ENCODE results near the gene WDR43. TPM values are rescaled to one million over a fixed set of nuclear protein-coding genes. Genes with fewer than 3 reads are reported as not detected.
"Not testable (repeated sequence)": the region's sequence is repeated elsewhere in the genome, so short reads cannot be mapped to it uniquely, and the experiment has no call there.

Gene WDR43
- total RNA-seq, 1 donor from 2014 or later, result 66.9 TPM

- Mint-ChIP-seq H3K27me3 (peaks cover 1% of the 10 kb centered on the region), H3K27ac (peak overlapping the region; percentile 86), H3K36me3 (no peaks in the 10 kb centered on the region), H3K4me3 (no peak overlapping the region), H3K4me1 (ENCODE audit: unreplicated experiment) (peaks cover 11% of the 10 kb centered on the region), H3K9me3 (no peaks in the 10 kb centered on the region)
- TF ChIP-seq, protein P1, sequence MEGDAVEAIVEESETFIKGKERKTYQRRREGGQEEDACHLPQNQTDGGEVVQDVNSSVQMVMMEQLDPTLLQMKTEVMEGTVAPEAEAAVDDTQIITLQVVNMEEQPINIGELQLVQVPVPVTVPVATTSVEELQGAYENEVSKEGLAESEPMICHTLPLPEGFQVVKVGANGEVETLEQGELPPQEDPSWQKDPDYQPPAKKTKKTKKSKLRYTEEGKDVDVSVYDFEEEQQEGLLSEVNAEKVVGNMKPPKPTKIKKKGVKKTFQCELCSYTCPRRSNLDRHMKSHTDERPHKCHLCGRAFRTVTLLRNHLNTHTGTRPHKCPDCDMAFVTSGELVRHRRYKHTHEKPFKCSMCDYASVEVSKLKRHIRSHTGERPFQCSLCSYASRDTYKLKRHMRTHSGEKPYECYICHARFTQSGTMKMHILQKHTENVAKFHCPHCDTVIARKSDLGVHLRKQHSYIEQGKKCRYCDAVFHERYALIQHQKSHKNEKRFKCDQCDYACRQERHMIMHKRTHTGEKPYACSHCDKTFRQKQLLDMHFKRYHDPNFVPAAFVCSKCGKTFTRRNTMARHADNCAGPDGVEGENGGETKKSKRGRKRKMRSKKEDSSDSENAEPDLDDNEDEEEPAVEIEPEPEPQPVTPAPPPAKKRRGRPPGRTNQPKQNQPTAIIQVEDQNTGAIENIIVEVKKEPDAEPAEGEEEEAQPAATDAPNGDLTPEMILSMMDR (conservative IDR thresholded peaks at IDR 0.05), result no peak
- no peak for DNase-seq (ENCODE audit: extremely low spot score, unreplicated experiment)
Observed at GRCh38 chr2:28976584-28976983, 82.1 kb downstream of the WDR43 start.

DNA sequence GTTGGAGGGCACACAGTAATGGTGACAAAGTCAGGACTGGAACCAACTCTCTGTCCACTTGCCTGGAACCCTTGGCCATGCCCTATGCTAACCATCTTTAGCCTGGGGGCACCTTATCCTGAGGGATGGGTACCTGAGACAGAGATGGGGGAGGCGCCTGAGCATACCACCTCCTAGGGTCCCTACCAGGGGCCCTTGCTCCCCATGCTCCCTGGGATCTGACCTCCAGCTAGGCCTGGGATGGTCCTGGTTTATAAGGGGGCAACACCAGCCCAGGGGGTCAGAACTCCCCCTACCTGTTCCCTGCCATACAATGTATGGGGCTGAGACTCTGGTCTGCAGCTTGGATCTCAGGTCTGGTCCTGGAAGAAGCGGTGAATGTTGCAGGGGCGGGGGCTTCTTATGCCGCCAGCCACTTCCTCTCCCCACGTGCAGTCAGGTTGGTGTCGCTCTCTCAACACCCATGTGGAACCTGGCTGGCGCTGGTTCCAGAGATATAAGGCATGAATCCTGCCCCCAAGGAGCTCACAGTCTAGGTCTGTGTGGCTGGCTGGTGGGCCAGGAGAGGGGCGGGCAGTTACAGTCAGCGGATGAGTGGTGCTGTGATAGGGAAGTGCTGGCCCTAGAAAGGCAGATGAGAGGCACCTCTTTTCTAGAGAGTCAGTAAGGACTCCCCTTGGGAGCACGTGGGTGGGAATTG is 82.9 kb downstream of the WDR43 start:
- Mint-ChIP-seq H3K4me1 (ENCODE audit: unreplicated experiment) (peaks cover 11% of the 10 kb centered on the region), H3K27ac (no peak overlapping the region), H3K27me3 (no peaks in the 10 kb centered on the region)

GRCh38 chr2:28978001-28978400 is 83.5 kb downstream of the WDR43 start:
- H3K4me3 Mint-ChIP-seq; H3K9me3 Mint-ChIP-seq; DNase-seq (ENCODE audit: extremely low spot score, unreplicated experiment); H3K36me3 Mint-ChIP-seq; H3K27me3 Mint-ChIP-seq; H3K27ac Mint-ChIP-seq: not testable (repeated sequence)
- H3K4me1 Mint-ChIP-seq (ENCODE audit: unreplicated experiment), result peaks cover 11% of the 10 kb centered on the region

More for the DNA sequence above, 82.9 kb downstream of the WDR43 start:
- Mint-ChIP-seq H3K36me3 (no peaks in the 10 kb centered on the region), H3K9me3 (no peaks in the 10 kb centered on the region), H3K4me3 (no peak overlapping the region)
- TF ChIP-seq, protein P1 (conservative IDR thresholded peaks at IDR 0.05), result no peak
- DNase-seq (ENCODE audit: extremely low spot score, unreplicated experiment), result no peak

- Mint-ChIP-seq H3K4me1 (ENCODE audit: unreplicated experiment) (peaks cover 11% of the 10 kb centered on the region), H3K36me3 (no peaks in the 10 kb centered on the region), H3K27ac (no peak overlapping the region), H3K9me3 (no peaks in the 10 kb centered on the region), H3K4me3 (no peak overlapping the region), H3K27me3 (no peaks in the 10 kb centered on the region)
- TF ChIP-seq, protein P1 (conservative IDR thresholded peaks at IDR 0.05), result no peak
- no peak for DNase-seq (ENCODE audit: extremely low spot score, unreplicated experiment)
Observed at GRCh38 chr2:28978606-28979005, 84.1 kb downstream of the WDR43 start.

DNA sequence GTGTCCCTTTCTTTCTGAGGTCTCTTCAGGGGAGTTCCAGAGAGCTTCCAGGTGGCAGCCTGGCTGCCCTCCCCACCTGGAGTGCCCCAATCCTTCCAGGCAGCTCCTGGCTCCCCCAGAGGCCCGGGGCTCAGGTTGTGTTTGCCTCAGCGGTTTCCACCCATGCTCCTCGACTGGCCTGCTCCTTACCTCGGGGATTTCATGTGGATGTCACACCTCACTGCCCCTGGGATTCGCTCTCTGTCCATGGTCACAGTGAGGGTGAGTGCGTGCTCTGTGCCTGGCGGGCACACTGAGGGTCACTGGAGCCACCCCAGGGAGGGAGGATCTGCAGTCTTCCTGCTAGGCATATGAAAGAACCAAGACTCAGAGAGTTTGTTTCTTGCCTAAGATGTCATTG is 84.6 kb downstream of the WDR43 start:
- H3K9me3 Mint-ChIP-seq, result no peaks in the 10 kb centered on the region
- DNase-seq (ENCODE audit: extremely low spot score, unreplicated experiment), result no peak
- H3K4me1 Mint-ChIP-seq (ENCODE audit: unreplicated experiment), result peaks cover 11% of the 10 kb centered on the region
- no peak overlapping the region for H3K4me3 Mint-ChIP-seq
- no peaks in the 10 kb centered on the region for H3K27me3 Mint-ChIP-seq
- H3K27ac Mint-ChIP-seq, result no peak overlapping the region
- H3K36me3 Mint-ChIP-seq, result no peaks in the 10 kb centered on the region
- TF ChIP-seq, protein P1 (conservative IDR thresholded peaks at IDR 0.05), result no peak

DNA sequence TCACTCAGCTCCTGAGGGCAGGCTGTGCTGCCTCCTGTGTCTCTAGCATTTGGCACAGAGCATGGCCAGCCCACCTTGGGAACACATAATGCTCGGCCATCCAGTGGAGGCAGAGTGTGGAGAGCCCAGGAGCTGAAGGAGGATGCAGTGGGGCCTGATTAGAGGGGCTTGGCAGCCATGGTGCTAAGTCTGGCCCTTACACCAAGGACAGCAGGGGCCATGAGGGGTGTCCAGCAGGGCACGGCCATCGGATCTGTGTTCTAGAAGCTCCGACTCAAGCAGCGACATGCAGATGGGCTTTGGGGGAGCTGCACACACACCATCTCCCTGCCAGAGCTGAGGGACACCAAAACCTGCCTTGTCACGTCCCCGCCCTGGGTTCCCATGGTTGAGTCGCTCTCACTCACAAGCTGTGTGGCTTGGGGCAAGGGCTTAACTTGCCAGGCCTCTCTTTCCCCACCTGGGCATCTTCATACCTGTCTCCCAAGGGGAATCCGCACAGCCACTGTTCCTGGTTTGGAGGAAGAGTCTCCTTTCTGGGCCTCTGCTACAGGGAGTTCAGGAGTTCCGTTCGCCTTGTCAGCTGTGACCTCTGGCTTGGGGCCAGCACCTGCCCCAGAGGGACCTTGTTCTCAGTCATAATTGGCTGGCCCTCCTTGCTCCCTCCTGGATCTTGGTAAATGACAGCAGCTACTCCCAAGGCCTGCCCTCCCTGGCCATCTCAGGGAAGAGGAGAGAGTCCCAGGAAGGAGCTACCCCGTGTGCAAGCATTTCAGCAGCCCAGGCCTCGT is 85.3 kb downstream of the WDR43 start:
- H3K4me3 Mint-ChIP-seq, result no peak overlapping the region
- TF ChIP-seq, protein P1 (conservative IDR thresholded peaks at IDR 0.05), result no peak
- no peak overlapping the region for H3K27ac Mint-ChIP-seq
- H3K4me1 Mint-ChIP-seq (ENCODE audit: unreplicated experiment), result peaks cover 11% of the 10 kb centered on the region
- H3K27me3 Mint-ChIP-seq, result no peaks in the 10 kb centered on the region
- H3K9me3 Mint-ChIP-seq, result no peaks in the 10 kb centered on the region
- DNase-seq (ENCODE audit: extremely low spot score, unreplicated experiment), result no peak
- H3K36me3 Mint-ChIP-seq, result no peaks in the 10 kb centered on the region
